ENCODE measurements around the gene SLC19A1.

SLC19A1 gene

GRCh38 chr21:45454060-45454925, 87.9 kb downstream of the SLC19A1 start:
- H3K36me3 ChIP-seq (ENCODE audit: insufficient read depth, low read length), result 0 out of 2 replicates have a peak, but pooled peaks cover 8% of the 10 kb centered on the region
- H3K9me3 ChIP-seq (ENCODE audit: insufficient read depth, low read depth, low read length), result no peaks in the 10 kb centered on the region
- peak overlapping the region; percentile 45; the same call in 1 of the 2 replicates for H3K27ac ChIP-seq (ENCODE audit: low read depth, low read length)
- no peaks in the 10 kb centered on the region for H3K4me1 ChIP-seq (ENCODE audit: insufficient read depth, low read length)
- WGBS, result 93% methylated on average over 24 of the region's 24 CpGs
- H3K4me3 ChIP-seq (ENCODE audit: low read length), result no peak overlapping the region
- no peak overlapping the region for H3K9ac ChIP-seq (ENCODE audit: low read depth, low read length)
- no peaks in the 10 kb centered on the region for H3K27me3 ChIP-seq (ENCODE audit: insufficient read depth, low read length)

- no peak overlapping the region for H3K4me3 ChIP-seq (ENCODE audit: low read length)
- peaks cover 9% of the 10 kb centered on the region for H3K36me3 ChIP-seq (ENCODE audit: insufficient read depth, low read length)
- no peaks in the 10 kb centered on the region for H3K27me3 ChIP-seq (ENCODE audit: insufficient read depth, low read length)
- no peak overlapping the region; the same call in 1 of the 2 replicates for H3K27ac ChIP-seq (ENCODE audit: low read depth, low read length)
- H3K9ac ChIP-seq (ENCODE audit: low read depth, low read length), result no peak overlapping the region
- no peaks in the 10 kb centered on the region for H3K9me3 ChIP-seq (ENCODE audit: insufficient read depth, low read depth, low read length)
- WGBS, result 95% methylated on average over 13 of the region's 13 CpGs
- H3K4me1 ChIP-seq (ENCODE audit: insufficient read depth, low read length), result no peaks in the 10 kb centered on the region
Measured at GRCh38 chr21:45453308-45453950, 88.8 kb downstream of the SLC19A1 start.

GRCh38 chr21:45452696-45453307, 89.4 kb downstream of the SLC19A1 start:
- Histone ChIP-seq H3K4me3 (ENCODE audit: low read length) (no peak overlapping the region), H3K9me3 (ENCODE audit: insufficient read depth, low read depth, low read length) (no peaks in the 10 kb centered on the region), H3K27me3 (ENCODE audit: insufficient read depth, low read length) (no peaks in the 10 kb centered on the region), H3K36me3 (ENCODE audit: insufficient read depth, low read length) (peaks cover 14% of the 10 kb centered on the region), H3K27ac (ENCODE audit: low read depth, low read length) (no peak overlapping the region), H3K4me1 (ENCODE audit: insufficient read depth, low read length) (no peaks in the 10 kb centered on the region), H3K9ac (ENCODE audit: low read depth, low read length) (no peak overlapping the region)
- 93% methylated on average over 7 of the region's 7 CpGs for WGBS

GRCh38 chr21:45451771-45452182, 90.5 kb downstream of the SLC19A1 start:
- Histone ChIP-seq H3K27me3 (ENCODE audit: insufficient read depth, low read length) (no peaks in the 10 kb centered on the region), H3K36me3 (ENCODE audit: insufficient read depth, low read length) (peaks cover 11% of the 10 kb centered on the region), H3K27ac (ENCODE audit: low read depth, low read length) (no peak overlapping the region), H3K4me1 (ENCODE audit: insufficient read depth, low read length) (no peaks in the 10 kb centered on the region; the same call in 1 of the 2 replicates), H3K9ac (ENCODE audit: low read depth, low read length) (no peak overlapping the region), H3K9me3 (ENCODE audit: insufficient read depth, low read depth, low read length) (no peaks in the 10 kb centered on the region), H3K4me3 (ENCODE audit: low read length) (no peak overlapping the region)
- 95% methylated on average over 12 of the region's 12 CpGs for WGBS

GRCh38 chr21:45451091-45451740, 91.0 kb downstream of the SLC19A1 start:
- H3K9me3 ChIP-seq (ENCODE audit: insufficient read depth, low read depth, low read length), result no peaks in the 10 kb centered on the region; the same call in 1 of the 2 replicates
- no peak overlapping the region for H3K27ac ChIP-seq (ENCODE audit: low read depth, low read length)
- H3K27me3 ChIP-seq (ENCODE audit: insufficient read depth, low read length), result no peaks in the 10 kb centered on the region
- peaks cover 10% of the 10 kb centered on the region for H3K36me3 ChIP-seq (ENCODE audit: insufficient read depth, low read length)
- no peak overlapping the region for H3K4me3 ChIP-seq (ENCODE audit: low read length)
- H3K4me1 ChIP-seq (ENCODE audit: insufficient read depth, low read length), result no peaks in the 10 kb centered on the region; the same call in 1 of the 2 replicates
- H3K9ac ChIP-seq (ENCODE audit: low read depth, low read length), result no peak overlapping the region
- WGBS, result 94% methylated on average over 20 of the region's 20 CpGs

GRCh38 chr21:45450423-45451090, 91.7 kb downstream of the SLC19A1 start:
- Histone ChIP-seq H3K36me3 (ENCODE audit: insufficient read depth, low read length) (peaks cover 7% of the 10 kb centered on the region), H3K27ac (ENCODE audit: low read depth, low read length) (no peak overlapping the region), H3K9ac (ENCODE audit: low read depth, low read length) (no peak overlapping the region), H3K4me1 (ENCODE audit: insufficient read depth, low read length) (no peaks in the 10 kb centered on the region; the same call in 1 of the 2 replicates), H3K9me3 (ENCODE audit: insufficient read depth, low read depth, low read length) (no peaks in the 10 kb centered on the region; the same call in 1 of the 2 replicates), H3K4me3 (ENCODE audit: low read length) (no peak overlapping the region), H3K27me3 (ENCODE audit: insufficient read depth, low read length) (no peaks in the 10 kb centered on the region)
- WGBS, result 94% methylated on average over 23 of the region's 24 CpGs

GRCh38 chr21:45449658-45450422, 92.4 kb downstream of the SLC19A1 start:
- H3K4me3 ChIP-seq (ENCODE audit: low read length), result no peak overlapping the region
- H3K27me3 ChIP-seq (ENCODE audit: insufficient read depth, low read length), result no peaks in the 10 kb centered on the region
- H3K9me3 ChIP-seq (ENCODE audit: insufficient read depth, low read depth, low read length), result no peaks in the 10 kb centered on the region; the same call in 1 of the 2 replicates
- WGBS, result 96% methylated on average over 22 of the region's 22 CpGs
- no peaks in the 10 kb centered on the region; the same call in 1 of the 2 replicates for H3K4me1 ChIP-seq (ENCODE audit: insufficient read depth, low read length)
- no peak overlapping the region for H3K27ac ChIP-seq (ENCODE audit: low read depth, low read length)
- H3K9ac ChIP-seq (ENCODE audit: low read depth, low read length), result no peak overlapping the region
- H3K36me3 ChIP-seq (ENCODE audit: insufficient read depth, low read length), result peaks cover 13% of the 10 kb centered on the region

- Histone ChIP-seq H3K9ac (ENCODE audit: low read depth, low read length) (no peak overlapping the region), H3K36me3 (ENCODE audit: insufficient read depth, low read length) (peaks cover 15% of the 10 kb centered on the region), H3K4me1 (ENCODE audit: insufficient read depth, low read length) (no peaks in the 10 kb centered on the region; the same call in 1 of the 2 replicates), H3K9me3 (ENCODE audit: insufficient read depth, low read depth, low read length) (no peaks in the 10 kb centered on the region; the same call in 1 of the 2 replicates), H3K27me3 (ENCODE audit: insufficient read depth, low read length) (no peaks in the 10 kb centered on the region), H3K27ac (ENCODE audit: low read depth, low read length) (no peak overlapping the region), H3K4me3 (ENCODE audit: low read length) (no peak overlapping the region)
- 93% methylated on average over 28 of the region's 28 CpGs for WGBS
Measured at GRCh38 chr21:45448810-45449657, 93.2 kb downstream of the SLC19A1 start.

- Histone ChIP-seq H3K9me3 (ENCODE audit: insufficient read depth, low read depth, low read length) (no peaks in the 10 kb centered on the region; the same call in 1 of the 2 replicates), H3K27me3 (ENCODE audit: insufficient read depth, low read length) (no peaks in the 10 kb centered on the region), H3K36me3 (ENCODE audit: insufficient read depth, low read length) (peaks cover 15% of the 10 kb centered on the region), H3K9ac (ENCODE audit: low read depth, low read length) (no peak overlapping the region), H3K27ac (ENCODE audit: low read depth, low read length) (no peak overlapping the region), H3K4me1 (ENCODE audit: insufficient read depth, low read length) (no peaks in the 10 kb centered on the region; the same call in 1 of the 2 replicates), H3K4me3 (ENCODE audit: low read length) (no peak overlapping the region)
- 95% methylated on average over 20 of the region's 20 CpGs for WGBS
Measured at GRCh38 chr21:45448283-45448809, 93.9 kb downstream of the SLC19A1 start.
